ENCODE results near the gene PTGFRN.

GRCh38 chr1:116933606-116934515 is 24.1 kb downstream of the PTGFRN start:
- TF ChIP-seq, protein P1, sequence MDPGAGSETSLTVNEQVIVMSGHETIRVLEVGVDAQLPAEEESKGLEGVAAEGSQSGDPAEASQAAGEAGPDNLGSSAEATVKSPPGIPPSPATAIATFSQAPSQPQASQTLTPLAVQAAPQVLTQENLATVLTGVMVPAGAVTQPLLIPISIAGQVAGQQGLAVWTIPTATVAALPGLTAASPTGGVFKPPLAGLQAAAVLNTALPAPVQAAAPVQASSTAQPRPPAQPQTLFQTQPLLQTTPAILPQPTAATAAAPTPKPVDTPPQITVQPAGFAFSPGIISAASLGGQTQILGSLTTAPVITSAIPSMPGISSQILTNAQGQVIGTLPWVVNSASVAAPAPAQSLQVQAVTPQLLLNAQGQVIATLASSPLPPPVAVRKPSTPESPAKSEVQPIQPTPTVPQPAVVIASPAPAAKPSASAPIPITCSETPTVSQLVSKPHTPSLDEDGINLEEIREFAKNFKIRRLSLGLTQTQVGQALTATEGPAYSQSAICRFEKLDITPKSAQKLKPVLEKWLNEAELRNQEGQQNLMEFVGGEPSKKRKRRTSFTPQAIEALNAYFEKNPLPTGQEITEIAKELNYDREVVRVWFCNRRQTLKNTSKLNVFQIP (CRISPR knock-in tag; IDR thresholded peaks at IDR 0.05; ENCODE audit: borderline replicate concordance, low read depth): no peak
- TF ChIP-seq ESRRG (CRISPR knock-in tag; IDR thresholded peaks at IDR 0.05): no peak
- no peak for TF ChIP-seq ZFP30 (CRISPR knock-in tag; IDR thresholded peaks at IDR 0.05)
- no peak for TF ChIP-seq ZFP3 (CRISPR knock-in tag; IDR thresholded peaks at IDR 0.05)
- TF ChIP-seq CREB5 (CRISPR knock-in tag; IDR thresholded peaks at IDR 0.05; ENCODE audit: low read depth): no peak
- TF ChIP-seq BACH2 (CRISPR knock-in tag; IDR thresholded peaks at IDR 0.05; ENCODE audit: borderline replicate concordance): no peak
- TF ChIP-seq ZNF565 (CRISPR knock-in tag; conservative IDR thresholded peaks at IDR 0.05; ENCODE audit: low read depth): no peak
- no peak for TF ChIP-seq ZNF8 (CRISPR knock-in tag; IDR thresholded peaks at IDR 0.05)
- TF ChIP-seq, protein P2, sequence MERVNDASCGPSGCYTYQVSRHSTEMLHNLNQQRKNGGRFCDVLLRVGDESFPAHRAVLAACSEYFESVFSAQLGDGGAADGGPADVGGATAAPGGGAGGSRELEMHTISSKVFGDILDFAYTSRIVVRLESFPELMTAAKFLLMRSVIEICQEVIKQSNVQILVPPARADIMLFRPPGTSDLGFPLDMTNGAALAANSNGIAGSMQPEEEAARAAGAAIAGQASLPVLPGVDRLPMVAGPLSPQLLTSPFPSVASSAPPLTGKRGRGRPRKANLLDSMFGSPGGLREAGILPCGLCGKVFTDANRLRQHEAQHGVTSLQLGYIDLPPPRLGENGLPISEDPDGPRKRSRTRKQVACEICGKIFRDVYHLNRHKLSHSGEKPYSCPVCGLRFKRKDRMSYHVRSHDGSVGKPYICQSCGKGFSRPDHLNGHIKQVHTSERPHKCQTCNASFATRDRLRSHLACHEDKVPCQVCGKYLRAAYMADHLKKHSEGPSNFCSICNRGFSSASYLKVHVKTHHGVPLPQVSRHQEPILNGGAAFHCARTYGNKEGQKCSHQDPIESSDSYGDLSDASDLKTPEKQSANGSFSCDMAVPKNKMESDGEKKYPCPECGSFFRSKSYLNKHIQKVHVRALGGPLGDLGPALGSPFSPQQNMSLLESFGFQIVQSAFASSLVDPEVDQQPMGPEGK (CRISPR knock-in tag; IDR thresholded peaks at IDR 0.05; ENCODE audit: borderline replicate concordance): no peak
